Measurements from ENCODE around the gene PTPRD.

GRCh38 chr9:8365029-8365428 lies 2247.8 kb downstream of the PTPRD start:
- TF ChIP-seq YY1 (IDR thresholded peaks at IDR 0.05; ENCODE audit: insufficient read depth, insufficient read length) (no peak), ZNF274 (IDR thresholded peaks at IDR 0.05; ENCODE audit: low read depth, low read length) (no peak), SUZ12 (IDR thresholded peaks at IDR 0.05; ENCODE audit: extremely low read depth, insufficient read depth, insufficient read length) (no peak)
